GM18498 (cell line): ENCODE results near the gene TMEM222.
"Not testable (repeated sequence)": the region's sequence is repeated elsewhere in the genome, so short reads cannot be mapped to it uniquely, and the experiment has no call there.

Experiments used
- ATAC-seq: cut with Tn5 transposase; IDR thresholded peaks from one replicate; pipeline ENCODE4 v1.9.1; 2021; ENCODE audit warnings: mild to moderate bottlenecking, moderate library complexity; ENCODE audit not compliant: unreplicated experiment

The TMEM222 gene

GRCh38 chr1:27377760-27378495 is 56.0 kb downstream of the TMEM222 start:
- no peak for ATAC-seq

GRCh38 chr1:27379564-27380122 is 57.7 kb downstream of the TMEM222 start:
- ATAC-seq, result no peak

DNA sequence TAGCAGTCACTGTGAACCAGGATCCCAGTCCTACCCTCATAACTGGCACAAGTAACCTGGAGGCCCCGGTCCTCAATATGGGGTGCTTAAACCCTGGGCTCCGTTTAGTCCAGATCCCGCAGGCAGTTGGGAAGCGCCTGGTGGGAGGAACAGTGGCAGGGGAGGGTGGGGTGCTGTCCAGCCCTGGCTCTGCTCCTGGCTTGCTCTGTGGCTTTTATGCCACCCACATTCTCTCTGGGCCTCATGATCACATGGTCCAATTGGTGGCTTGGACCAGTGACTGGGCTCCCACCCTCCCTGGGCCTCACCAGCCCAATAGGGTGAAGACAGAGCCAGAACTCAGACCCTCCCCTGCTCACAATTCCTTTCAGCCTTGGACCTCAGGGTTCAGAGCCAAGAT is 58.3 kb downstream of the TMEM222 start:
- no peak for ATAC-seq

GRCh38 chr1:27380766-27381733 is 59.1 kb downstream of the TMEM222 start:
- ATAC-seq, result no peak

DNA sequence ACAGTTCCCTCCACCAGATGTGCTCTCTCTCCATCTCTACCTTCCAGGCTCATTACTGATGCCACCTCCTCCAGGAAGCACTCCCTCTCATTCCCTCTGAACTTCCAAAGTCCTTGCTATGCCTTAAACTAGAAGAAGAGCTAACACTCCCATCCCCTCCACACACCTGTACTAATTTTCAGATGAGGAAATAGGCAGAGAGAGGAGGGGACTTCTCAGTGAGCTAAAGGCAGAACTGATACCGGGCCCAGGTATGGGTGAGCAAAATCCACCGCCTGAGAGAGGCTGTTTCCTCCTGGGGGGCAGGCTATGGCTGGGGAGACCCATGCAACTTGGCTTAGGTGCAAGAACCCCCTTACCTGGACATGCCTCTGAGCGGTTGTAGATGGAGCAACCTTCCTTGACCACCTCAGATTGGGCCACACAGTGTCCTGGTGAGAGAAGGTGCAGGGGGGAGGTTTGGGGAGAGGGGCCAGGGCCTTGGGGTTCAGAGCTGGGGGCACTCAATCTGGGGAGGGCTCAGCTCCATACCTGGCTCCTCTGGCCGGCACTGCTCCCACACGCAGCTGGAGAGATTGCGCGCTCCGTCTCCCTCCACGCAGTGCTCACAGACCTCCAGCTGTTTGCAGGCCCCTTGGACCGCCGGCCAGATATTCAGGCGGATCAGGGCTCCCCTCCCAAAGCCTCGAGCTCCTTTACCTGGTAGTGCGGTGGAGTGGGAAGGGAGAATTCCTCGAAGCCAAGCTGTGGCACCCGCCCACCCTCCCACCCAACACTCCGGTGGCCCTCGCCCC is 60.2 kb downstream of the TMEM222 start:
- ATAC-seq, result no peak

- ATAC-seq, result no peak
Measured at GRCh38 chr1:27383039-27383605, 61.2 kb downstream of the TMEM222 start, which contains the start of gene CD164L2. TSS of gene CD164L2 (minus strand) at chr1:27383333. CDS start at chr1:27383239, 94 bp downstream.

- ATAC-seq, result no peak
Measured at GRCh38 chr1:27383661-27384060, 61.7 kb downstream of the TMEM222 start.

GRCh38 chr1:27384797-27385196 is 62.8 kb downstream of the TMEM222 start:
- not testable (repeated sequence) for ATAC-seq
